Measurements from ENCODE around the gene CPN2. TPM values are rescaled to one million over a fixed set of nuclear protein-coding genes. Genes with fewer than 3 reads are reported as not detected.

The CPN2 gene
- total RNA-seq, 1 donor from 2014 or later = not detected

- DNase-seq (ENCODE audit: low read depth) = no peak
- TF ChIP-seq, protein P1, sequence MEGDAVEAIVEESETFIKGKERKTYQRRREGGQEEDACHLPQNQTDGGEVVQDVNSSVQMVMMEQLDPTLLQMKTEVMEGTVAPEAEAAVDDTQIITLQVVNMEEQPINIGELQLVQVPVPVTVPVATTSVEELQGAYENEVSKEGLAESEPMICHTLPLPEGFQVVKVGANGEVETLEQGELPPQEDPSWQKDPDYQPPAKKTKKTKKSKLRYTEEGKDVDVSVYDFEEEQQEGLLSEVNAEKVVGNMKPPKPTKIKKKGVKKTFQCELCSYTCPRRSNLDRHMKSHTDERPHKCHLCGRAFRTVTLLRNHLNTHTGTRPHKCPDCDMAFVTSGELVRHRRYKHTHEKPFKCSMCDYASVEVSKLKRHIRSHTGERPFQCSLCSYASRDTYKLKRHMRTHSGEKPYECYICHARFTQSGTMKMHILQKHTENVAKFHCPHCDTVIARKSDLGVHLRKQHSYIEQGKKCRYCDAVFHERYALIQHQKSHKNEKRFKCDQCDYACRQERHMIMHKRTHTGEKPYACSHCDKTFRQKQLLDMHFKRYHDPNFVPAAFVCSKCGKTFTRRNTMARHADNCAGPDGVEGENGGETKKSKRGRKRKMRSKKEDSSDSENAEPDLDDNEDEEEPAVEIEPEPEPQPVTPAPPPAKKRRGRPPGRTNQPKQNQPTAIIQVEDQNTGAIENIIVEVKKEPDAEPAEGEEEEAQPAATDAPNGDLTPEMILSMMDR (conservative IDR thresholded peaks at IDR 0.05; ENCODE audit: low read depth, low read length) = no peak
- peak overlapping the region; percentile 22 for H3K4me3 ChIP-seq (ENCODE audit: low read depth, low read length)
Observed at GRCh38 chr3:194312186-194312742, 38.9 kb downstream of the CPN2 start.

DNA sequence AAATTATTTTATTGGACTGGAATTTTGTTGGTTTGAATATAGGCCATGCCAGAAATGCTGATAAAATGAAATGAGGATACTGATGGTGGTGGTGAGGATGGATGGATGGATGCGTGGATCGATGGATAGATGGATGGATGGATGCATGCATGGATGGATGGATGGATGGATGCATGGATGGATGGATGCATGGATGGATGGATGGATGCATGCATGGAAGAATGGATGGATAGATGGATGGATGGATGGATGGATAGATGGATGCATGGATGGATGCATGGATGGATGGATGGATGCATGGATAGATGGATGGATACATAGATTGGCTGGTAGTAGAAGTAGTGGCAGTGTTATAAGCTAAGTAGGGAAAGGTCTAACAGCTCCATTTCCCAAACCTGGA is 40.1 kb downstream of the CPN2 start:
- no peak overlapping the region for H3K4me3 ChIP-seq (ENCODE audit: low read depth, low read length)
- no peak for DNase-seq (ENCODE audit: low read depth)
- TF ChIP-seq, protein P1 (conservative IDR thresholded peaks at IDR 0.05; ENCODE audit: low read depth, low read length) = no peak

- TF ChIP-seq, protein P1 (conservative IDR thresholded peaks at IDR 0.05; ENCODE audit: low read depth, low read length) = no peak
- DNase-seq (ENCODE audit: low read depth) = no peak
- H3K4me3 ChIP-seq (ENCODE audit: low read depth, low read length) = no peak overlapping the region
Observed at GRCh38 chr3:194310060-194310835, 40.9 kb downstream of the CPN2 start.

- TF ChIP-seq, protein P1 (conservative IDR thresholded peaks at IDR 0.05; ENCODE audit: low read depth, low read length) = peak; percentile 8
- no peak overlapping the region for H3K4me3 ChIP-seq (ENCODE audit: low read depth, low read length)
- DNase-seq (ENCODE audit: low read depth) = no peak
Observed at GRCh38 chr3:194308601-194309449, 42.3 kb downstream of the CPN2 start.

DNA sequence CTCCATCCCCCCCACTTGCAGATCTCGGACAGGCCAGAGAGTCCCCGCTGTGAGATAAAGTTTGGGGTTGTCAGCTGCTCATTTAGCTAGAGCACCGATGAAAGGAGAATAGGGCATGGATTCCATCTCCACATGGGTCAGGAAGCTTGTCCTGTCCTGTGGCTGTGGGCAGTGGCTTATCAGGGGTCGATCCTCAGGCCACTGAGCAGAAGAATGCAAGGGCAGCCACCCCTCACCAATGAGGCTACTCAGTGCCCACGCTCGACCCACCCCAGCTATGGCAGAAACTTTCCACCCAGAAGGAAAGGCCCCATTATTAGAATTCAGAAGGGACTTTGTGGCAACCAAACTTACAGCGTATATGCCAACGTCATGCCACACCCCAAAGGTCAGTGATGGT is 43.3 kb downstream of the CPN2 start:
- no peak overlapping the region for H3K4me3 ChIP-seq (ENCODE audit: low read depth, low read length)
- TF ChIP-seq, protein P1 (conservative IDR thresholded peaks at IDR 0.05; ENCODE audit: low read depth, low read length) = no peak
- no peak for DNase-seq (ENCODE audit: low read depth)

DNA sequence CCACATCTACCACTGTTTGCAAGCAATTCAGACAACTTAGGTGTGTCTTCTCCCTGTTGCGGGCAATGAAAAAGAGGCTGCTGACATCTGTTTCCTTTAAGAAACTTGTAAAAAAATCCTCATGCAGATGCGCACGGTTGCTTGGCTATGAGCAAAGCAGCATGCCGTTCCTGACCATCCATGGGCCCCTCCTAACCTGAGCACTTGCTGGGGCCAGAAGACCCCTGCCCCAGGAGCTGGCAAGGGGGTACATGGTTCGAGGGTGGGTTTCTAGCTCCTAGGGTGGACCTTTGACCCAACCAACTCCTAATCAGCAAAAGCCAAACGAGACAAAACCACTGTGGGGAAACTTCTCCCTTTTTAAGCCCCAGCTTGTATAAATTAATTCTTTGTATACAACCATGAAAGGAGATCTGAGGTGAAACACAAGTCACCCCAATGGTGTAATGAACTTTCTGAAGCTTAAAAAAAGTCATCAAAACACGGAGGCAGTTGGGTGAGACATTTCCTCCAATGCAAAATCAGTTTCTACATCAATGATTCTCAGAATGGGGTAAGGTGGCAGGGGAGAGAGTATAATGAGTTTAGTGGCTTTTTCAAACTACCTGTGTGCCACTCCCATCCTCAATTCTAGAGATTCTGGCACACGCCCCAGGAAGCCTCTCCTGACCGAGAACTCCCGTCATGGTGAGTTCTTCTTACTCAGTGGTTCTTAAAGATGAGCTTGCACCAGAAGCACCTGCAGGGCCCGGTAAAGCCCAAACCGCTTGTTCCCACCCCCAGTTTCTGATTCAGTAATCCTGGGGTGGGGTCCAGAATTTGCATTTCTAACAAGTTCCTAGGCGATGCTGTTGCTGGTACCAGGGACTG is 44.1 kb downstream of the CPN2 start:
- TF ChIP-seq, protein P1 (conservative IDR thresholded peaks at IDR 0.05; ENCODE audit: low read depth, low read length) = no peak
- no peak overlapping the region for H3K4me3 ChIP-seq (ENCODE audit: low read depth, low read length)
- no peak for DNase-seq (ENCODE audit: low read depth)

Measured in epithelial cell of proximal tubule (primary cell).